ENCODE measurements around the gene ADGRV1. TPM values are rescaled to one million over a fixed set of nuclear protein-coding genes. Genes with fewer than 3 reads are reported as not detected.
A peak's percentile ranks its signal among the peaks of the same experiment; 100 is the strongest.

Gene ADGRV1
- total RNA-seq, 4 donors from 2014 or later: 6.0 to 37.0 (median 10.6) TPM

DNA sequence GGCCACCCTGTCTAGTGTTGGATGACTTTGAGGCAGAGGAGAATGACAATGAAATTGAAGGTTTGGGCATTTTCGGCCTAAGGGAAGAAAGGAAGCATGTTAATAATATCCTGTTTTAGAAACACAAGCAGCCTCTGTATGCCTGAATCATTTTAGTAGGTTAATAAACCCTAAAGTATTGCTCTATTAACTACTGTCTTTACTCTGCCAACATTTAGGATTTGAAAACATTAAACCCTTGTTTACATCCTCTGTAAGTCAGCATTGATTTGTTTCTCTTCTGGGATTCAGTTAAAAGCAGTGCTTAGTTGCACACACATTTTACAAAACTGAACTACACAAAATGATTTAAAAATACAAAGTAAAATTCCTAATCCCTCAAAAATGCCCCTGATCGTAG, 465.6 kb downstream of the ADGRV1 start:
- 31 to 48% methylated on average over 1 to 2 of the region's 2 CpGs for WGBS, 2 donors (ENCODE audit: low coverage in 1 of 2)
- no peaks in the 10 kb centered on the region for H3K27me3 ChIP-seq
- no peak for DNase-seq
- intact Hi-C loops (cut with DNase I; ENCODE audit: low total_unique reads): no loop called here
- H3K9me3 ChIP-seq: no peaks in the 10 kb centered on the region
- H3K27ac ChIP-seq: peak overlapping the region; percentile 22 to 57 (median 30)
- TF ChIP-seq, protein P1, sequence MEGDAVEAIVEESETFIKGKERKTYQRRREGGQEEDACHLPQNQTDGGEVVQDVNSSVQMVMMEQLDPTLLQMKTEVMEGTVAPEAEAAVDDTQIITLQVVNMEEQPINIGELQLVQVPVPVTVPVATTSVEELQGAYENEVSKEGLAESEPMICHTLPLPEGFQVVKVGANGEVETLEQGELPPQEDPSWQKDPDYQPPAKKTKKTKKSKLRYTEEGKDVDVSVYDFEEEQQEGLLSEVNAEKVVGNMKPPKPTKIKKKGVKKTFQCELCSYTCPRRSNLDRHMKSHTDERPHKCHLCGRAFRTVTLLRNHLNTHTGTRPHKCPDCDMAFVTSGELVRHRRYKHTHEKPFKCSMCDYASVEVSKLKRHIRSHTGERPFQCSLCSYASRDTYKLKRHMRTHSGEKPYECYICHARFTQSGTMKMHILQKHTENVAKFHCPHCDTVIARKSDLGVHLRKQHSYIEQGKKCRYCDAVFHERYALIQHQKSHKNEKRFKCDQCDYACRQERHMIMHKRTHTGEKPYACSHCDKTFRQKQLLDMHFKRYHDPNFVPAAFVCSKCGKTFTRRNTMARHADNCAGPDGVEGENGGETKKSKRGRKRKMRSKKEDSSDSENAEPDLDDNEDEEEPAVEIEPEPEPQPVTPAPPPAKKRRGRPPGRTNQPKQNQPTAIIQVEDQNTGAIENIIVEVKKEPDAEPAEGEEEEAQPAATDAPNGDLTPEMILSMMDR (IDR thresholded peaks at IDR 0.05): no peak
- TF ChIP-seq POLR2AphosphoS5 (IDR thresholded peaks at IDR 0.05) (no peak), EP300 (IDR thresholded peaks at IDR 0.05; ENCODE audit: low read depth) (no peak), POLR2A (IDR thresholded peaks at IDR 0.05) (no peak)
- in situ Hi-C loops (cut with MboI; ENCODE audit: low pct_ligation_motif_present in 1 of 4, low pct_unique_long_range_greater_than_20kb in 1 of 4, low sequenced_read_pairs in 3 of 4): no loop called here
- no peak overlapping the region for H3K4me3 ChIP-seq
- no peaks in the 10 kb centered on the region for H3K36me3 ChIP-seq
- peaks cover 13 to 71% (median 44%) of the 10 kb centered on the region in 4 donors for H3K4me1 ChIP-seq

DNA sequence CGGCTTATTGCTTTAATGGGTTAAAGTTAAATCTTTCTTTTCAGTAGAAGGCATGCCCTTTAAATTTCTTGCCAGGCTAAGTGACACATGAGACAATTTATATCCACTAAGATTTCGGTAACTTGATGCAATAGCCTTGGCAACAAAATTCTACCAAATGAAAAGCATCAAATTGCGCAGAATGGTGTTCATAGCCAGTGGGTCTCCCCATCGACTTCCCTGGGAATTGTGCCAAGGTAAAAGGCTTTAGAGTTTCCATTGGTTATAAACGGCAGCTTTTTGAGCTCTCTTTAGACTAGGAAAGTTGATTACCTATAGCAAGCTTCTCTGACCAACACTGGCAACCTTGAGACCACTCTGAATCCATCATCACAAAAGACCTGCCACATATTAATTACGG, 466.1 kb downstream of the ADGRV1 start:
- no peaks in the 10 kb centered on the region for H3K27me3 ChIP-seq
- 65 to 96% methylated on average over 5 to 6 of the region's 6 CpGs for WGBS, 2 donors (ENCODE audit: low coverage in 1 of 2)
- intact Hi-C loops (cut with DNase I; ENCODE audit: low total_unique reads): no loop called here
- in situ Hi-C loops (cut with MboI; ENCODE audit: low pct_ligation_motif_present in 1 of 4, low pct_unique_long_range_greater_than_20kb in 1 of 4, low sequenced_read_pairs in 3 of 4): no loop called here
- peak overlapping the region; percentile 22 to 57 (median 30) for H3K27ac ChIP-seq
- TF ChIP-seq, protein P1 (IDR thresholded peaks at IDR 0.05): no peak
- TF ChIP-seq POLR2AphosphoS5 (IDR thresholded peaks at IDR 0.05): peak in 1 of 3 donors; percentile 19
- no peak for TF ChIP-seq EP300 (IDR thresholded peaks at IDR 0.05; ENCODE audit: low read depth)
- no peak for DNase-seq
- H3K4me1 ChIP-seq: peaks cover 13 to 71% (median 44%) of the 10 kb centered on the region in 4 donors
- H3K36me3 ChIP-seq: no peaks in the 10 kb centered on the region
- no peaks in the 10 kb centered on the region for H3K9me3 ChIP-seq
- H3K4me3 ChIP-seq: no peak overlapping the region

DNA sequence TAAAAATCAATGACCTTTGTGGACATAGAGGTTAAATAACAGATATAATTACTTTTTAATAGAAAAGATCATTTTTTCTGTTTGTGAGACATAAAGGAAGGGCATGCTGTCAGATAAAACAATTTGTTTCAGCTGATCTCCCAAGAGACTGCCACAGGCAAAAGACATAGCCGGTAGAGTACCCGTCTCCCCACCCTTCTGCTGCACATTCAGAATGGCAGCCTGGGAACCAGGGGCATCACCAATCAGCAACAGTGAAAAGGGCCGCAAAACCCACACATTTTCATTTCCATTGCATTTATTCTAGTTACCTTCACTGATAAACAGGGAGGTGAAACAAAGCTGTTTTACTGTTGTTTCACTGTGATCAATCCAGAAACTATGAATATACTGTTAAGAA, 466.9 kb downstream of the ADGRV1 start:
- in situ Hi-C loops (cut with MboI; ENCODE audit: low pct_ligation_motif_present in 1 of 4, low pct_unique_long_range_greater_than_20kb in 1 of 4, low sequenced_read_pairs in 3 of 4): no loop called here
- no peaks in the 10 kb centered on the region for H3K9me3 ChIP-seq

GRCh38 chr5:91025956-91026355, 467.4 kb downstream of the ADGRV1 start:
- H3K27me3 ChIP-seq: no peaks in the 10 kb centered on the region
- in situ Hi-C loops (cut with MboI; ENCODE audit: low pct_ligation_motif_present in 1 of 4, low pct_unique_long_range_greater_than_20kb in 1 of 4, low sequenced_read_pairs in 3 of 4) (no loop called here), intact Hi-C loops (cut with DNase I; ENCODE audit: low total_unique reads) (no loop called here)
- peak overlapping the region in 1 of 4 donors; percentile 27 for H3K27ac ChIP-seq
- H3K4me1 ChIP-seq: peaks cover 13 to 71% (median 44%) of the 10 kb centered on the region in 4 donors
- no peaks in the 10 kb centered on the region for H3K9me3 ChIP-seq
- no peaks in the 10 kb centered on the region for H3K36me3 ChIP-seq
- no peak for DNase-seq
- no peak for TF ChIP-seq POLR2AphosphoS5 (IDR thresholded peaks at IDR 0.05)
- TF ChIP-seq, protein P1 (IDR thresholded peaks at IDR 0.05): no peak
- TF ChIP-seq EP300 (IDR thresholded peaks at IDR 0.05; ENCODE audit: low read depth): no peak
- TF ChIP-seq POLR2A (IDR thresholded peaks at IDR 0.05): no peak
- no peak overlapping the region for H3K4me3 ChIP-seq
- WGBS, 2 donors (ENCODE audit: low coverage in 1 of 2): 63 to 83% methylated on average over 2 of the region's 2 CpGs

More for the DNA sequence above, 466.9 kb downstream of the ADGRV1 start:
- TF ChIP-seq, protein P1 (IDR thresholded peaks at IDR 0.05): no peak
- no peak for TF ChIP-seq POLR2A (IDR thresholded peaks at IDR 0.05)
- no peak for TF ChIP-seq POLR2AphosphoS5 (IDR thresholded peaks at IDR 0.05)
- TF ChIP-seq EP300 (IDR thresholded peaks at IDR 0.05; ENCODE audit: low read depth): no peak
- Histone ChIP-seq H3K27ac (peak overlapping the region in 2 of 4 donors; percentile 23 to 27), H3K27me3 (no peaks in the 10 kb centered on the region), H3K4me1 (peaks cover 13 to 71% (median 44%) of the 10 kb centered on the region in 4 donors), H3K36me3 (no peaks in the 10 kb centered on the region), H3K4me3 (no peak overlapping the region)
- intact Hi-C loops (cut with DNase I; ENCODE audit: low total_unique reads): no loop called here
- 84 to 92% methylated on average over 3 of the region's 3 CpGs for WGBS, 2 donors (ENCODE audit: low coverage in 1 of 2)
- no peak for DNase-seq
